ENCODE data around the gene ANKK1.

DNA sequence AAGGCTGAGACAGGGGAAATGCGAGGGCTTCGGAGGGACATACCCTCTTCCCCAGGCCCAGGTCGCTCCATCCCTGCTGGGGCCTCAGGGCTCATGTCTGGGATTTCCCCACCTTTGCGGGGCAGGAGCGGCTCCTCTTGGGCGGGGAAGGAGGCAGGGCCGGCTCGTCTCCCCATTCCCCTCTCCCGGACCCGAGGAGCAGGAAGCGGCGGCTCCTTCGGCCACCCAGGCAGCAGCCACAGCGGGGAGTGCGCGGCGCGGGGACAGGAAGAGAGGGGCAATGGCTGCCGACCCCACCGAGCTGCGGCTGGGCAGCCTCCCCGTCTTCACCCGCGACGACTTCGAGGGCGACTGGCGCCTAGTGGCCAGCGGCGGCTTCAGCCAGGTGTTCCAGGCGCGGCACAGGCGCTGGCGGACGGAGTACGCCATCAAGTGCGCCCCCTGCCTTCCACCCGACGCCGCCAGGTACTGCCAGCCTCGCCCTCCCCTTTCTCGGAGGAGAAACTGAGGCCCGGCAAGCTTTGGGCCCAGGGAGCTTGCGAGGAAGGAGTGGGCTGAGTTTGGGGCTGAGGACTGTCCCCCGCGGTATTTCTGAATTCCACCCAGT, at the start of gene ANKK1:
- TF ChIP-seq, protein P1, sequence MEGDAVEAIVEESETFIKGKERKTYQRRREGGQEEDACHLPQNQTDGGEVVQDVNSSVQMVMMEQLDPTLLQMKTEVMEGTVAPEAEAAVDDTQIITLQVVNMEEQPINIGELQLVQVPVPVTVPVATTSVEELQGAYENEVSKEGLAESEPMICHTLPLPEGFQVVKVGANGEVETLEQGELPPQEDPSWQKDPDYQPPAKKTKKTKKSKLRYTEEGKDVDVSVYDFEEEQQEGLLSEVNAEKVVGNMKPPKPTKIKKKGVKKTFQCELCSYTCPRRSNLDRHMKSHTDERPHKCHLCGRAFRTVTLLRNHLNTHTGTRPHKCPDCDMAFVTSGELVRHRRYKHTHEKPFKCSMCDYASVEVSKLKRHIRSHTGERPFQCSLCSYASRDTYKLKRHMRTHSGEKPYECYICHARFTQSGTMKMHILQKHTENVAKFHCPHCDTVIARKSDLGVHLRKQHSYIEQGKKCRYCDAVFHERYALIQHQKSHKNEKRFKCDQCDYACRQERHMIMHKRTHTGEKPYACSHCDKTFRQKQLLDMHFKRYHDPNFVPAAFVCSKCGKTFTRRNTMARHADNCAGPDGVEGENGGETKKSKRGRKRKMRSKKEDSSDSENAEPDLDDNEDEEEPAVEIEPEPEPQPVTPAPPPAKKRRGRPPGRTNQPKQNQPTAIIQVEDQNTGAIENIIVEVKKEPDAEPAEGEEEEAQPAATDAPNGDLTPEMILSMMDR (conservative IDR thresholded peaks at IDR 0.05) = no peak
- TF ChIP-seq ZFX (IDR thresholded peaks at IDR 0.05) = no peak
